Measurements from ENCODE around the gene HS3ST3B1. TPM values are rescaled to one million over a fixed set of nuclear protein-coding genes. Genes with fewer than 3 reads are reported as not detected.

The HS3ST3B1 gene
- total RNA-seq, 2 experiments from 2014 or later = 23.2 to 26.0 TPM

- H3K9me3 Mint-ChIP-seq = no peaks in the 10 kb centered on the region
- H3K36me3 Mint-ChIP-seq (ENCODE audit: low read depth) = peaks cover 27% of the 10 kb centered on the region
- peaks cover 44% of the 10 kb centered on the region for H3K4me1 Mint-ChIP-seq (ENCODE audit: low read depth)
- DNase-seq = no peak
- no peaks in the 10 kb centered on the region for H3K27me3 Mint-ChIP-seq (ENCODE audit: low read depth)
- CTCF ChIA-PET = interaction anchor here (1.0 kb wide), 1 partner anchor 40 kb away, joined by 3 read pairs; no protein-coding TSS in a partner anchor
- H3K4me3 Mint-ChIP-seq = no peak overlapping the region
- intact Hi-C loops (cut with micrococcal nuclease) = loop anchor here (10.0 kb wide), 1 partner anchor 473 kb away; no protein-coding TSS in a partner anchor
- no peak overlapping the region for H3K27ac Mint-ChIP-seq
These were observed 41.0 kb downstream of the HS3ST3B1 start for GRCh38 chr17:14341866-14342265.

DNA sequence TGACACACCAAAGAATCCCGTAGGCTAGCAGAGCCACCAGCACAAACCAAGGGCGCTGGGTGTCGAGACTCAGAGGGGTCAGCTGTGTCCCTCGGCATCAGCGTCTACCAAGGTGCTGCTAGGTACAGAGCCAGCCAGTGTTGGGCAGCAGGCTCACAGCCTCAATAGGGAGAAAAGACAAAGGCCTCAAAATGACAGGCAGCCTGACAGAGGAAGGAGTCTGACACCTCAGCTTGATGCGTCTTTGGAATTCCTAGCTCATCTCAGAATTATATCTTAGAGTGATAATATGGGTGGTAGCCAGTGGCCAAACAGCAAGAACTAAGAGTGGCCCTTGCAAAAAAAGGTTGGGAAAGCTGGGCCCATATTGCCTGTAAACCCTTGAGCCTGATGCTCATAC, 45.9 kb downstream of the HS3ST3B1 start:
- Mint-ChIP-seq H3K27me3 (ENCODE audit: low read depth) (no peaks in the 10 kb centered on the region), H3K36me3 (ENCODE audit: low read depth) (peaks cover 33% of the 10 kb centered on the region), H3K4me1 (ENCODE audit: low read depth) (peaks cover 22% of the 10 kb centered on the region), H3K9me3 (no peaks in the 10 kb centered on the region), H3K4me3 (no peak overlapping the region), H3K27ac (no peak overlapping the region)
- no peak for DNase-seq
- intact Hi-C loops (cut with micrococcal nuclease) = loop anchor here (10.0 kb wide), 1 partner anchor 468 kb away; no protein-coding TSS in a partner anchor
- CTCF ChIA-PET = no interaction called here

GRCh38 chr17:14351493-14351892, 50.6 kb downstream of the HS3ST3B1 start:
- no peak overlapping the region for H3K4me3 Mint-ChIP-seq
- peaks cover 25% of the 10 kb centered on the region for H3K4me1 Mint-ChIP-seq (ENCODE audit: low read depth)
- peaks cover 17% of the 10 kb centered on the region for H3K36me3 Mint-ChIP-seq (ENCODE audit: low read depth)
- no peak overlapping the region for H3K27ac Mint-ChIP-seq
- H3K9me3 Mint-ChIP-seq = no peaks in the 10 kb centered on the region
- intact Hi-C loops (cut with micrococcal nuclease) = no loop called here
- CTCF ChIA-PET = no interaction called here
- H3K27me3 Mint-ChIP-seq (ENCODE audit: low read depth) = no peaks in the 10 kb centered on the region
- no peak for DNase-seq

- Mint-ChIP-seq H3K4me1 (ENCODE audit: low read depth) (peaks cover 24% of the 10 kb centered on the region), H3K27ac (no peak overlapping the region), H3K4me3 (no peak overlapping the region), H3K36me3 (ENCODE audit: low read depth) (peaks cover 16% of the 10 kb centered on the region), H3K27me3 (ENCODE audit: low read depth) (no peaks in the 10 kb centered on the region), H3K9me3 (no peaks in the 10 kb centered on the region)
- intact Hi-C loops (cut with micrococcal nuclease) = no loop called here
- CTCF ChIA-PET = no interaction called here
- DNase-seq = no peak
These were observed 51.3 kb downstream of the HS3ST3B1 start for GRCh38 chr17:14352136-14352535.

DNA sequence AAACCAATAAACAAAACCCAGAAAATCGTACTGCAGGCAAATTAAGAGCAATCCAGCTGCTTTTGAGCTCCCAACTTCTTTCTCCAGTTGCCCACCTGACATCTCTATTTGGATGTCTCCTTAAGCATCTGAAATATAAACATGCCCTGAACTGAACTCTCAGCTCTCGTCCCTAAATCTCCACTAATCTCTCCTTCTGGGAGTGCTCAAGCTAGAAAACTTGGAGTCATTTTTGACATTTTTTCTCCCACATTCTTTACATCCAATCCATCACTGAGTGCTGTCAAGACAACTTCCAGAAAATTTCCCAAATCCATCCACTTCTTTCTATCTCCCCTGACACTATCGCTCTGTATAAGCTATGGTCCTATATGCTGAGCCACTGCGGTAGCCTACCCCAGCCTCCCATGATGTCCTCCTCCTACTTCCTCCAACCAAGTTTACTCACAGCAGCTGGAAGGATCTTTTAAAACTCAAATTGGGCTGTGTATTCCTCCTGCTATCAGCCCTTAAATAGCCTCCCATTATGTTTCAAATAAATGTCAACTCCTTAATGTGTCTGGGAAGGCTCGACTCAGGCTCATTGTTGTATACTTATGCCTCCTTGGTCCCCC, 53.1 kb downstream of the HS3ST3B1 start:
- Mint-ChIP-seq H3K27me3 (ENCODE audit: low read depth) (no peaks in the 10 kb centered on the region), H3K27ac (no peak overlapping the region), H3K4me3 (no peak overlapping the region), H3K4me1 (ENCODE audit: low read depth) (peaks cover 7% of the 10 kb centered on the region), H3K9me3 (no peaks in the 10 kb centered on the region), H3K36me3 (ENCODE audit: low read depth) (peaks cover 6% of the 10 kb centered on the region)
- intact Hi-C loops (cut with micrococcal nuclease) = no loop called here
- no peak for DNase-seq
- CTCF ChIA-PET = no interaction called here

DNA sequence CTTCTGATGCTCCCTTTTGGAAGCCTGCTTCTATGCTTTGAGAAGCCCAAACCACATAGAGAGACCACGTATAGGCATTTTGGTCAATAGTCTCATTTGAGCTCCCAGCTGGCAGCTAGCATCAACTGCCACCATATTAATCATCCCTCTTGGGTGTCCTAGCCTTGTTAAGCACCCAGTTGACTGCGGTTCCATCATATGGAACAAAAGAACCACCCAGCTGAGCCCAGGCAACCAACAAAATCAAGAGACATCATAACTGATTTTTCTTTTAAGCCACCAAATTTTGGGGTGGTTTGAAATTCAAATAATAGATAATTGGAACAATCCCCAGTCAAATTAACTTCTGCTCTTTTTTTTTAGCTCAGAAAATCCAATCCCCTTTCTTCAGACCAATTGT, 53.9 kb downstream of the HS3ST3B1 start:
- no peak overlapping the region for H3K4me3 Mint-ChIP-seq
- peaks cover 14% of the 10 kb centered on the region for H3K4me1 Mint-ChIP-seq (ENCODE audit: low read depth)
- CTCF ChIA-PET = no interaction called here
- intact Hi-C loops (cut with micrococcal nuclease) = loop anchor here (5.0 kb wide), 1 partner anchor 72 kb away; no protein-coding TSS in a partner anchor
- no peaks in the 10 kb centered on the region for H3K9me3 Mint-ChIP-seq
- DNase-seq = no peak
- H3K27me3 Mint-ChIP-seq (ENCODE audit: low read depth) = no peaks in the 10 kb centered on the region
- H3K36me3 Mint-ChIP-seq (ENCODE audit: low read depth) = peaks cover 3% of the 10 kb centered on the region
- H3K27ac Mint-ChIP-seq = no peak overlapping the region

DNA sequence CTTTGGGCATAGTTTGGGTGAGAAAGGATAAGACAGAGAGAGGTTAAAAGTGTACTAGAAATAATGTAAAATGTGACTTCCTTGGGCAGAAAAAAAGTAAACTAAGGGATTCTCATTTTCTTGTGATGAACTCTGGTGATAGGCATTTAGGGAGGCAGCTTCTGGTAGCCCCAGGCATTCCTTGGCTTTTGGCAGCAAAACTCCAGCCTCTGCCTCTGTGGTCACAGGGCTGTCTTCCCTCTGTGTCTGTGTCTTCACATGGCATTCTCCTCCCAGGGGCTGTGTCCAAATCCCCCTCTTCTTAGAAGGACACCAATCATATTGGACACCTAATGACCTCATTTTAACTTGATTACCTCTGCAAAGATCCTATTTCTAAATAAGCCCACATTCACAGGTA, 54.7 kb downstream of the HS3ST3B1 start:
- H3K36me3 Mint-ChIP-seq (ENCODE audit: low read depth) = no peaks in the 10 kb centered on the region
- intact Hi-C loops (cut with micrococcal nuclease) = loop anchor here (5.0 kb wide), 1 partner anchor 72 kb away; no protein-coding TSS in a partner anchor
- H3K27me3 Mint-ChIP-seq (ENCODE audit: low read depth) = no peaks in the 10 kb centered on the region
- CTCF ChIA-PET = no interaction called here
- H3K27ac Mint-ChIP-seq = no peak overlapping the region
- no peak for DNase-seq
- no peaks in the 10 kb centered on the region for H3K9me3 Mint-ChIP-seq
- peaks cover 15% of the 10 kb centered on the region for H3K4me1 Mint-ChIP-seq (ENCODE audit: low read depth)
- H3K4me3 Mint-ChIP-seq = no peak overlapping the region

- Mint-ChIP-seq H3K27ac (no peak overlapping the region), H3K9me3 (no peaks in the 10 kb centered on the region), H3K27me3 (ENCODE audit: low read depth) (no peaks in the 10 kb centered on the region), H3K36me3 (ENCODE audit: low read depth) (no peaks in the 10 kb centered on the region), H3K4me3 (no peak overlapping the region), H3K4me1 (ENCODE audit: low read depth) (peaks cover 15% of the 10 kb centered on the region)
- CTCF ChIA-PET = interaction anchor here (1.1 kb wide), 1 partner anchor 58 kb away, joined by 3 read pairs; no protein-coding TSS in a partner anchor
- DNase-seq = peak; percentile 61
- intact Hi-C loops (cut with micrococcal nuclease) = loop anchor here (1.0 to 5.0 kb wide), 2 partner anchors 45 to 68 kb away; no protein-coding TSS in a partner anchor
These were observed 58.5 kb downstream of the HS3ST3B1 start for GRCh38 chr17:14359163-14360020.

GRCh38 chr17:14360856-14361255, 60.0 kb downstream of the HS3ST3B1 start:
- Mint-ChIP-seq H3K27me3 (ENCODE audit: low read depth) (no peaks in the 10 kb centered on the region), H3K27ac (no peak overlapping the region), H3K36me3 (ENCODE audit: low read depth) (no peaks in the 10 kb centered on the region), H3K4me3 (no peak overlapping the region), H3K9me3 (no peaks in the 10 kb centered on the region), H3K4me1 (ENCODE audit: low read depth) (peaks cover 15% of the 10 kb centered on the region)
- CTCF ChIA-PET = no interaction called here
- intact Hi-C loops (cut with micrococcal nuclease) = no loop called here
- DNase-seq = no peak

DNA sequence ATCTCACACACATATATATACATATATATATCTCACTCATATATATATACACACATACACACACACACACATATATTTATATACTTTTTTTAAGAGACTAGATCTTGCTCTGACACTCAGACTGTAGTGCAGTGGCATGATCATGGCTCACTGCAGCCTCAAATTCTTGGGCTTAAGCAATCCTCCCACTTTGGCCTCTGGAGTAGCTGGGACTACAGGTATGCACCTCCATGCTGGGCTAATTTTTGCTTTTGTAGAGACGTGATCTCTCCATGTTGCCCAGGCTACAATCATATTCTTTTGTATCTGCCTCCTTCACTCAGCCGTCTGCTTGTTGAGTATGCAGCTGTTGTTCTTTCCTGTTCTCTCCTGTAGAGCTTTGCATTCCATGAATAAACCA, 60.6 kb downstream of the HS3ST3B1 start:
- intact Hi-C loops (cut with micrococcal nuclease) = no loop called here
- peaks cover 15% of the 10 kb centered on the region for H3K4me1 Mint-ChIP-seq (ENCODE audit: low read depth)
- DNase-seq = no peak
- no peak overlapping the region for H3K4me3 Mint-ChIP-seq
- CTCF ChIA-PET = no interaction called here
- no peaks in the 10 kb centered on the region for H3K36me3 Mint-ChIP-seq (ENCODE audit: low read depth)
- no peak overlapping the region for H3K27ac Mint-ChIP-seq
- no peaks in the 10 kb centered on the region for H3K27me3 Mint-ChIP-seq (ENCODE audit: low read depth)
- no peaks in the 10 kb centered on the region for H3K9me3 Mint-ChIP-seq

DNA sequence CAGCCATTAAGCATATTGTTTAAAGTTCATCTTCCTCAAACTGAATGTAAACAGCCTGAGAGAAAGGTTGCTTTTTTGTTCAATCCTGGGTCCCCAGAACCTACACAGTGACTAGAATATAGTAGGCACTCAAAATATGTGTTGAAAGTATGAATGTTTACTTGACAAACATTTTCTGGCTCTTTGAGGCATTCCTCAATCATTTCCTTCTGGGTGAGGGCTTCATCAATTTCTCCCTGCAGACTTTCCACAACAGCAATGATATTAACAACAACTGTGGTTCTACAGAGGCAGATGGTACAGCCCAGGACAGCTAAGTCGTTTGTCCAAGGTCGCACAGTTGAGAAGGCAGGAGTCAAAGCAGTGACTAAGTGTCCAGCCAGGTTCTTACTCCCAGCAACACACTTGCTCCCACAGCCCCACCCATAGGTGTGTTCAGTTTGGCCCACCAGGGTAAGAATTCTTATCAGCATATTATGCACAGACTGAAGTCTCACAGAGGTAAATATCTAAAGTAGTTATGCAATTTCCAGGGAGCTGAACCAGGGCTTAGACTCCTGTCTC, 61.1 kb downstream of the HS3ST3B1 start:
- no peaks in the 10 kb centered on the region for H3K9me3 Mint-ChIP-seq
- no peaks in the 10 kb centered on the region for H3K27me3 Mint-ChIP-seq (ENCODE audit: low read depth)
- H3K36me3 Mint-ChIP-seq (ENCODE audit: low read depth) = no peaks in the 10 kb centered on the region
- DNase-seq = no peak
- CTCF ChIA-PET = no interaction called here
- intact Hi-C loops (cut with micrococcal nuclease) = no loop called here
- H3K4me3 Mint-ChIP-seq = no peak overlapping the region
- H3K27ac Mint-ChIP-seq = no peak overlapping the region
- peaks cover 15% of the 10 kb centered on the region for H3K4me1 Mint-ChIP-seq (ENCODE audit: low read depth)

DNA sequence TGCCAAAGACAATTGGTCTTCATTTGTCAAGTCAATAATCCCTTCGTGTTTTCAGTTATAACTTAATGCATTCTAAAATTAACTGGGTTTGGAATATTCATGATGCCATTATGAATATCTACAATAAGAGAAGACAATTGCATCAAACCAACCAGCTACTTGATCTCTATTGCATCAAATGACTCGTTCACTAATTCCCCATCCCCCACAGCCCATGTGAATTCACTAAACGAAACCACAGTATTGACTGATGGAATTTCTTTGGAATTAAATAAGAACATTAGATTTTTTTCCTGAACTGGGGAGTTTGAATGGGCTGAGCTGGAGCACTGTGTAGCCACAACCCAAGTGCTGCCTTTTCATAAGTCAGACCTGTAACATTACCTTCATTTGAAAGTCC, 65.3 kb downstream of the HS3ST3B1 start:
- Mint-ChIP-seq H3K9me3 (no peaks in the 10 kb centered on the region), H3K36me3 (ENCODE audit: low read depth) (no peaks in the 10 kb centered on the region), H3K27ac (no peak overlapping the region), H3K27me3 (ENCODE audit: low read depth) (no peaks in the 10 kb centered on the region), H3K4me1 (ENCODE audit: low read depth) (peaks cover under 1% of the 10 kb centered on the region), H3K4me3 (no peak overlapping the region)
- intact Hi-C loops (cut with micrococcal nuclease) = no loop called here
- CTCF ChIA-PET = no interaction called here
- no peak for DNase-seq

Measured in activated naive CD4-positive, alpha-beta T cell treated with anti-CD3 and anti-CD28 coated beads for 36 hours (primary cell).